ENCODE results near the gene IGFBP4. TPM values are rescaled to one million over a fixed set of nuclear protein-coding genes. Genes with fewer than 3 reads are reported as not detected.

Gene IGFBP4
- total and polyA plus RNA-seq, 2 donors (not counting 1 experiment from before 2014, with no cell fraction given), result 4.6 to 31.3 TPM

- CTCF ChIA-PET, result interaction anchor here (0.6 to 1.6 kb wide), 4 partner anchors 24 to 115 kb away, joined by 3 to 6 read pairs (median 4); no protein-coding TSS in a partner anchor
- H3K27ac Mint-ChIP-seq, result no peak overlapping the region
- ATAC-seq (ENCODE audit: low read depth), result no peak
Measured at GRCh38 chr17:40473573-40474365, 30.5 kb downstream of the IGFBP4 start.

More at GRCh38 chr17:40473573-40474365, 30.5 kb downstream of the IGFBP4 start:
- no peaks in the 10 kb centered on the region for H4K20me1 ChIP-seq (ENCODE audit: control insufficient read depth, insufficient read depth, low read length, poor library complexity, severe bottlenecking)
- 88% methylated on average over 14 of the region's 16 CpGs for WGBS (ENCODE audit: insufficient coverage)
- Mint-ChIP-seq H3K4me1 (peaks cover 5% of the 10 kb centered on the region), H3K9me3 (ENCODE audit: insufficient read depth) (no peaks in the 10 kb centered on the region), H3K4me3 (no peak overlapping the region), H3K27me3 (no peaks in the 10 kb centered on the region)
- H3K4me2 ChIP-seq (replicated peaks; ENCODE audit: low read depth, low read length, poor library complexity, severe bottlenecking), result no peak overlapping the region
- no peak overlapping the region for H2AFZ ChIP-seq (ENCODE audit: insufficient read depth, low read depth, low read length, poor library complexity, severe bottlenecking)
- peaks cover 0 to 4% (median 1%) of the 10 kb centered on the region in 4 experiments for H3K27me3 ChIP-seq (replicated peaks in 1 of 4; ENCODE audit: control extremely low read depth in 1 of 4, control insufficient read depth in 3 of 4, insufficient read depth in 4 of 4, low read length in 3 of 4)
- no peaks in the 10 kb centered on the region for H3K36me3 ChIP-seq (replicated peaks in 1 of 2; ENCODE audit: control extremely low read depth in 1 of 2, control insufficient read depth in 1 of 2, extremely low read depth in 1 of 2, insufficient read depth in 2 of 2, low read length in 1 of 2)
- H3K9ac ChIP-seq (ENCODE audit: low read length), result no peak overlapping the region
- POLR2A ChIA-PET, result no interaction called here
- TF ChIP-seq CTCF (IDR thresholded peaks at IDR 0.05), result no peak
- no peak for TF ChIP-seq EZH2 (IDR thresholded peaks at IDR 0.05; ENCODE audit: borderline replicate concordance, insufficient read depth, low read depth, low read length, poor library complexity, severe bottlenecking)
- H3K4me3 ChIP-seq (ENCODE audit: control extremely low read depth in 1 of 5, extremely low read depth in 1 of 5, insufficient read depth in 1 of 5, low read depth in 2 of 5, low read length in 4 of 5), result no peak overlapping the region
- no peak for DNase-seq
- intact Hi-C loops (cut with micrococcal nuclease), result no loop called here
- H3K4me1 ChIP-seq (ENCODE audit: control insufficient read depth in 2 of 2, insufficient read depth in 2 of 2, low read length in 2 of 2), result peaks cover 10 to 16% of the 10 kb centered on the region in 2 donors
- H3K9me3 ChIP-seq (ENCODE audit: control extremely low read depth in 1 of 3, control insufficient read depth in 2 of 3, insufficient read depth in 1 of 3, low read length in 2 of 3), result peaks cover 0 to 11% (median 0%) of the 10 kb centered on the region in 3 donors
- no peak overlapping the region for H3K27ac ChIP-seq (ENCODE audit: low read length in 2 of 2)
- no peaks in the 10 kb centered on the region for H3K79me2 ChIP-seq (ENCODE audit: control insufficient read depth, insufficient read depth, low read length)
